ENCODE data around the gene ERAL1.
"Not testable (repeated sequence)": the region's sequence is repeated elsewhere in the genome, so short reads cannot be mapped to it uniquely, and the experiment has no call there.

Gene ERAL1

DNA sequence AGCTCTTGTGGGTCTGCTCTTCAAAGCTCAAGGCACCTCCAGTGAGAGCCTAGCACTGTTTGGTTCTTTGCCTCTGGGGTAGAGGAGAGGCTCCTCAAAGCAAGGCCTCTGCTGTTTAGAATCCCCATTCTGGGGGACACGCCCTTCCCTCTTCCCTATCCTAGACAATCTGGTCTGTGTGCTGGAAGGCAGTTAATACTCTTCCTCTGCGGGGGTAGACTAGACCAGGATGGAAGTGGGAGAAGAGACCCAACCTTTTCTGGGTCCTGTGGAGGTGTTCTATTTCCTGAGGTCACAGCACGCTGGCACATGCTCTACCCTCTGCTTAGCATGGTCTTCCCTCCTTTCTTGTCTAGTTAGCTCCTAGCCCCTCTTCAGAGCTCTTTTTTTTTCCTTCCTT, 7.7 kb downstream of the ERAL1 start:
- H3K27ac Mint-ChIP-seq: peak overlapping the region; percentile 78
- no peak overlapping the region for H3K4me3 Mint-ChIP-seq
- H3K4me1 Mint-ChIP-seq: peaks cover 16% of the 10 kb centered on the region
- ATAC-seq: no peak
- DNase-seq (ENCODE audit: low spot score in 2 of 2): no peak
- no peaks in the 10 kb centered on the region for H3K9me3 Mint-ChIP-seq
- H3K36me3 Mint-ChIP-seq: peaks cover 44% of the 10 kb centered on the region

DNA sequence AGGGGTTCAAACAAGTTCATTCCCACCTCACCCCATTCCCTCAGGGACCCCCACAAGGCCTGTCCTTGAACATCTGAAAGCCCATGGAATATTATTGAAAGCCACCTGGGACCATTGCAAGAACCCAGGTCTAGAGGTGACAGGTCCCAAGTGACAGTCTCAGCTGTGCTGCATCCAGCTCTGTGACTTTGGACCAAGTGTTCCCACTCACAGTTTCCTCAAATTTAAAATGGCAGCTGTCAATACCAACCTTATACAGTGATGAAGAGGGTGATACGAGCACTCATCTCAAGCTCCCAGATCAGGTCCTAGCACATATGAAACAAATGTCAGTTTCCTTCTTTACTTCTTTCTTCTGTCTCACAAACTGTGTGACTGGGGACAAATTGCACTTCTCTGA, 9.1 kb downstream of the ERAL1 start:
- Mint-ChIP-seq H3K4me1 (peaks cover 6% of the 10 kb centered on the region), H3K36me3 (peaks cover 30% of the 10 kb centered on the region), H3K27ac (no peak overlapping the region), H3K9me3 (no peaks in the 10 kb centered on the region), H3K4me3 (no peak overlapping the region)
- ATAC-seq (no peak), DNase-seq (ENCODE audit: low spot score in 2 of 2) (no peak)

DNA sequence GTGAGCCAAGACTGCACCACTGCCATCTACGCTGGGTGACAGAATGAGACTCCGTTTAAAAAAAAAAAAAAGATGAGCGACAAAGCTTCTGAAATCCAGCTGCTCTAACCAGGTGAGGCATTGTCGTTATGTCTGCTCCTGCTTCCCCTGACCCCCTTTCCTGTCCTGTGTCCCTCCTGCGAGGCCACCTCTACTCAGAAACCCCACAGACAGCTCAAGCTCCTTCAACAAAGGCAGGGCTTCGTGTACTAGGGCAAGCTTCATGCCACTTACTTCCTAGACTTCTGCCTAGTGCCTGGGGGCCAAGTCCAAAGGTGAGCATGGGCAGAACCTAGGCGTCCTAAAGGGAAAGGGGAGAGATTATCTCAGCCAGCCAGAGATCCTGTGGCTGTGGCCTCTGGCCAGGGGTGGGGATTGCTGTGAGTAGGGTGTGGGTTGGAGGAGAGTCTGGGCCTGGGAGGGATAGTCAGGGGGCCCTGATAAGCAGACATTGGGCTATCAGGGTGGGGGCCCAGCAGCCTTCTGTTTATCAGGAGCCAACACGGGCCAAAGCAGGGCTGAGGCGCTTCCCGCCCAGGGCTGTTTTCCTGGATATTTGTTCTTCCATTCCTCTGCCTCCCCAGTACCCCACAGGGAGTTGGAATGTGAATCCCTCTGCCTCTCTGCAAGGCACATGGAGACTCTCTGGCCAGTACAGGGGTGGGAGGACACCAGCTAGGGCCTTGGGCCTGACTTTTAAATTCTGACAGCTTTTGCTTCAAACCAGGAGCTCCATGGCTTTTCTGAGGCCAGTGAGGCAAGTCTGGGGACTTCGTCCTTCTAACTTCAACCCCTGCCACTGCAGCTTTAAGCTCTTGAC, 10.4 kb downstream of the ERAL1 start:
- ATAC-seq (no peak), DNase-seq (ENCODE audit: low spot score in 2 of 2) (no peak)
- Mint-ChIP-seq H3K4me3 (no peak overlapping the region), H3K36me3 (peaks cover 17% of the 10 kb centered on the region), H3K27ac (no peak overlapping the region), H3K4me1 (peaks cover 6% of the 10 kb centered on the region), H3K9me3 (no peaks in the 10 kb centered on the region)

DNA sequence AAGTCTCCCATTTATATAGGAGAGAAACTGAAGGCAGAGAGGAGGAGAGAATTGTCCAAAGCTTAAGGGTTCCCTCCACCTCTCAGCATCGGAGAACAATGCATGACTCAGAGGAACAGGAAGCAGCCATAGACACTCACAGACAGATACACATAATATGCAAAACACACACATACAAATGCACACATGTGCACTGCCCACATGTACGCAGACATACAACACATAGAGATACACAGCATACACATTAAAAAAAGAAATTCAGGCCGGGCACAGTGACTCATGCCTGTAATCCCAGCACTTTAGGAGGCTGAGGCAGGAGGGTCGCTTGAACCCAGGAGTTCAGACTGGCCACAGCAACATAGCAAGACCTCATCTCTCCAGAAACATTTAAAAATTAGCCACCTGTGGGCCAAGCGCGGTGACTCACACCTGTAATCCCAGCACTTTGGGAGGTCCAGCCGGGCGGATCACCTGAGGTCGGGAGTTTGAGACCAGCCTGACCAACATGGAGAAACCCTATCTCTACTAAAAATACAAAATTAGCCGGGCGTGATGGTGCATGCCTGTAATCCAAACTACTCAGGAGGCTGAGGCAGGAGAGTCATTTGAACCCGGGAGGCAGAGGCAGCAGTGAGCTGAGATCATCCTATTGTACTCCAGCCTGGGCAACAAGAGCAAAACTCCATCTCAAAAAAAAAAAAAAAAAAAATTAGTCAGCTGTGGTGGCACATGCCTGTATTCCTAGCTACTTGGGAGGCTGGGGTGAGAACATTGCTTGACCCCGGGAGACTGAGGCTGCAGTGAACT, 11.3 kb downstream of the ERAL1 start:
- H3K36me3 Mint-ChIP-seq: peaks cover 10% of the 10 kb centered on the region
- H3K9me3 Mint-ChIP-seq: no peaks in the 10 kb centered on the region
- DNase-seq (ENCODE audit: low spot score in 2 of 2): no peak
- H3K27ac Mint-ChIP-seq: no peak overlapping the region
- no peak for ATAC-seq
- H3K4me1 Mint-ChIP-seq: peaks cover 10% of the 10 kb centered on the region
- H3K4me3 Mint-ChIP-seq: no peak overlapping the region

DNA sequence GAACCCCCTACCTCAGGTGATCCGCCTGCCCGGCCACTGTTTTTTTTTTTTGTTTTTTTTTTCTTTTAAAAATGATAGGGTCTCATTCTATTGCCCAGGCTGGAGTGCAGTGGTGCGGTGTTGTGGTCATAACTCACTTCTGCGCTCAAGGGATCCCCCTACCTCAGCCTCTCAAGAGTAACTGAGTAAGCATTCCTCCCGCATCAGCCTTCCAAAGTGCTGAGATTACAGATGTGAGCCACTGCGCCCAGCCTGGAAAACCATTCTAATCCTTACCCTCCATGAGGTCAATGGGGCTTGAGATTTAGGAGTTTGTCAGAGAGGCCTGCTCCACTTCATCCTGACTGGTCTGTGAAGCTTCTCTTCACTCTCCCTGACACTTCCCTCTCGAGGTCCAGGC, 12.5 kb downstream of the ERAL1 start:
- H3K9me3 Mint-ChIP-seq: no peaks in the 10 kb centered on the region
- peaks cover 13% of the 10 kb centered on the region for H3K4me1 Mint-ChIP-seq
- peaks cover 6% of the 10 kb centered on the region for H3K36me3 Mint-ChIP-seq
- DNase-seq (ENCODE audit: low spot score in 2 of 2): no peak
- ATAC-seq: no peak
- H3K4me3 Mint-ChIP-seq: no peak overlapping the region
- H3K27ac Mint-ChIP-seq: peak overlapping the region; percentile 54

DNA sequence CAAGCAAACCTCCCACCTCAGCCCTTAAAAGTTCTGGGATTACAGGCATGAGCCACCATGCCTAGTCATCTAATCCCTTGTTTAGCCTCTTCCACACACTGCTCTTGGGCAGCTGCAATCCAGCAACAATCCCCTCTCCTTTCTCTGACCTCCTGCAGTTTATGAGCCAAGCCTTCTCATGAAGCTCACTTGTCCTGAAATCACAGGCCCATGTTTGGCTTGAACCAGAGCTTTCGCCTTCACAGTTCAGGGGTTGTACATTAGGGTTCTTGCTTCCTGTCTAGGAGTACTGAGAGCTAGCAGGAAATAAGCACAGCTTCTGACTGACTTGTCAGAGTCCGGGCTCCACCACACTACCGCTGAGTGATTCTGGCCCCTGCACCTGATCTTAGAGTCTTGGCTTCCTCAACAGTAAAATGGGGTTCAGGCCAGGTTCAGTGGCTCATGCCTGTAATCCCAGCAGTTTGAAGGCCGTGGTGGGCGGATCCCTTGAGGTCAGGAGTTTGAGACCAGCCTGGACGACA, 16.3 kb downstream of the ERAL1 start:
- Mint-ChIP-seq H3K27ac (peak overlapping the region; percentile 87), H3K9me3 (no peaks in the 10 kb centered on the region), H3K36me3 (no peaks in the 10 kb centered on the region), H3K4me1 (peaks cover 18% of the 10 kb centered on the region), H3K4me3 (no peak overlapping the region)
- DNase-seq (ENCODE audit: low spot score in 2 of 2): peak in 1 of 2 donors; percentile 76
- ATAC-seq: peak; percentile 93

DNA sequence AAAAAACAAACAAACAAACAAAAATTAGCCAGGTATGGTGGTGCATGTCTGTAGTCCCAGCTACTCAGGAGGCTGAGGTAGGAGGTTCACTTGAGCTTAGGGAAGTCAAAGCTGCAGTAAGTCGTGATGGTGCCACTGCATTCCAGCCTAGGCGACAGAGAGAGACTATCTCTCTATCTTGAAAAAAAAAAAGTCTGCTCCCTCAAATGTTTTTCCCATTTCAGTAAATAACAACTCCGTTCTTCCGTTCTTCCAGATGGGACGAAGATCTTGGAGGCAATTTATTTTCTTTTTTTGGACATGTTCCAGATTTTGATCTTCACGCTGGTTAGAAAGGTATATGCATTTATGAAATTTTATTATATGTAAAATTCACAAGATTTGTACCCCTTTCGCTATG, 19.0 kb downstream of the ERAL1 start:
- Mint-ChIP-seq H3K27ac (no peak overlapping the region), H3K4me1 (peaks cover 39% of the 10 kb centered on the region), H3K9me3 (no peaks in the 10 kb centered on the region), H3K4me3 (no peak overlapping the region), H3K36me3 (peaks cover 3% of the 10 kb centered on the region)
- DNase-seq (ENCODE audit: low spot score in 2 of 2): no peak
- ATAC-seq: no peak

DNA sequence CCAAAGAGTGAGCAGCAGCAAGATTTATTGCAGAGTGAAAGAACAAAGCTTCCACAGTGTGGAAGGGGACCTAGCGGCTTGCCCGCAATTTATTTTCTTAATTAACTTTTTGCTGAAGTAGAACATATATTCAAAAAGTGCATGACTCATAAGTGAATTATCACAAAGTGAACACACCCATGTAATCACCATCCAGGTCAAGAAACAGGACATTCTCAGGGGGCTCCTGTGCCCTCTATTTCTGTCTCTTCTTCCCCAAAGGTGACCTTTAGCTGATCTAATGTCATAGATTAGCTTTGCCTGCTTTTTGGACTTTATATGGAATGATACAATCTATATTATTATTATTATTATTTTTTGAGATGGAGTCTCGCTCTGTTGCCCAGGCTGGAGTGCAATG, 19.9 kb downstream of the ERAL1 start:
- DNase-seq (ENCODE audit: low spot score in 2 of 2): no peak
- Mint-ChIP-seq H3K4me3 (no peak overlapping the region), H3K4me1 (peaks cover 39% of the 10 kb centered on the region), H3K27ac (no peak overlapping the region), H3K36me3 (peaks cover 12% of the 10 kb centered on the region), H3K9me3 (no peaks in the 10 kb centered on the region)
- ATAC-seq: no peak

DNA sequence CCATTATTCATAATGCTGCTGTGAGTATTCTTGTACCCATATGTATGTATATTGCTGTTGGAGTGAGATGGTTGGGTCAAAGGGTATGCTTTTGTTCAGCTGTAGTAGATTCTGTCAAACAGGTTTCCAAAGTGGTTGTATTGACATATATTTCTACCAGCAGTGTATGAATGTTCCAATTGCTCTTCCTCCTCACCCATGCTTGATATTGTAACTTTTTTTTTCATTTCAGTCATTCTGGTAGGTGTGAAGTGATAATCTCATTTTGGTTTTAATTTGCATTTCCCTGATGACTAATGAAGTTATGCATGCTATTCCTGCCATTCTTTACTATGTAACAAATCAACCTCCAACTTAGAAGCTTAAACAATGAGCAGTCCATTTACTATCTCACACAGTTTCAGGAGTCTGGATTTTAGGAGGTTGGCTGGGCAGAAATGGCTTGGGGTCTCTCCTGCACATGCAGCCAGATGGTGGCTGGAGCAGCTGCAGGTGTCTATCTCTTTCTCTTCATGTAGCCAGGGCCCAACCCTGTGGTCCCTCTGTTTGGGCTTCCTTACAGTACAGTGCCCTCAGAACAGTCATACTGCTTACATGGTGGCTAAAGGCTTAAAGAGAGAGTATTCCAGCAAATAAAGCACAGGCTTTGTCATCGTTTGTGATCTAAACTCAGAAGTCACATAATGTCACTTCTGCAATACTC, 21.2 kb downstream of the ERAL1 start:
- DNase-seq (ENCODE audit: low spot score in 2 of 2) (peak in 1 of 2 donors; percentile 58), ATAC-seq (peak; percentile 83)
- H3K36me3 Mint-ChIP-seq: peaks cover 23% of the 10 kb centered on the region
- H3K4me3 Mint-ChIP-seq: no peak overlapping the region
- no peak overlapping the region for H3K27ac Mint-ChIP-seq
- peaks cover 36% of the 10 kb centered on the region for H3K4me1 Mint-ChIP-seq
- H3K9me3 Mint-ChIP-seq: no peaks in the 10 kb centered on the region

DNA sequence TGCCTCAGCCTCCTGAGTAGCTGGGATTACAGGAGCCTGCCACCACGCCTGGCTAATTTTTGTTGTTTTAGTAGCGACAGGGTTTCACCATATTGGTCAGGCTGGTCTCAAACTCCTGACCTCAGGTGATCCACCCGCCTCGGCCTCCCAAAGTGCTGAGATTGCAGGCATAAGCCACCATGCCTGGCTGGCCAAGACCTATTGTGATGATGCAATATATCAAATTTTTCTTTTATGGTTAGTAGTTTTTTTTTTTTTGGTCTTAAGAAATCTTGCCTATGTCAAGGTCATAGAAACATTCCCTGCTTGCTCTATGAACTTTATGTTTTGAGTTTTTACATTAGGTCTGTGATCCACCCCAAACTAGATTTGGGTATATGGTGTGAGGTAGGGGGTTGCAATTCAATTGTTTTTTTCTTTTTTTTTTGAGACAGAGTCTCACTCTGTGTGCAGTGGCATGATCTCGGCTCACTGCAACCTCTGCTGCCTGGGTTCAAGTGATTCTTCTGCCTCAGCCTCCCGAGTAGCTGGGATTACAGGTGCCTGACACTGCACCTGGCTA, 22.4 kb downstream of the ERAL1 start:
- not testable (repeated sequence) for ATAC-seq; H3K9me3 Mint-ChIP-seq; H3K27ac Mint-ChIP-seq; H3K4me3 Mint-ChIP-seq; DNase-seq (ENCODE audit: low spot score in 2 of 2)
- Mint-ChIP-seq H3K36me3 (peaks cover 35% of the 10 kb centered on the region), H3K4me1 (peaks cover 32% of the 10 kb centered on the region)

DNA sequence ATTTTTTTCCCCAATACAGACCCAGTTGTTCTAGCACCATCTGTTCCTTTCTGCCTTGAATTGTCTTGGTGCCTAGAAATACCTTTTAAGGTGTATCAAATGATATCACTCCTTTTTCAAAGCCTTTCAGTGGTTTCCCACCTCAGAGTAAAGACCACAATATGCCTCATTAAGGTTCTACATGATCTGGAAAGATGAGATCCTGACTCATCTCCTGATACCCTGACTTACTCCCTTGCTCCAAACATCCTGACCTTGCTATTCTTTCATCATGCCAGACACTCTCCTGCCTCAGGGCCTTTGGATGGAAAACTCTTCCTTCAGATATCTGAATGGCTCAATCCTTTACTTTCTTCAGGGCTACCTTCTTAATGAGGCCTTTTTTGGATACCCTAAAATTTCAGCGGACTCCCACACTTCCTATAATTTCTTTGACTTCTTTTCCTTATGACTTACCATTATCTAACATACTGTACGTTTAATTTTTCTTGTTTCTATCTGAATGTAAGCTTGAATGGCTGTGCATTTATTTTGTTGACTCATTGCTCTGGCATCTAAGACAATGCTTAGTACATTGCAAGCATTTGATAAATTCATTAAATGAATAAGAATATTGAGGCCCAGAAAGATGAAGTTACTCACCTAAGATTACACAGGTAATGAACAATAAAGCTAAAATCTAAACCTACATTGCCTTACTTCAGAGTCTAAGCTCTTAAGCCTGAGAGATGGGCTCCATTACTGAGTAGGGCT, 23.5 kb downstream of the ERAL1 start:
- Mint-ChIP-seq H3K9me3 (no peaks in the 10 kb centered on the region), H3K4me3 (no peak overlapping the region), H3K4me1 (peaks cover 32% of the 10 kb centered on the region), H3K36me3 (peaks cover 46% of the 10 kb centered on the region), H3K27ac (peak overlapping the region; percentile 64)
- DNase-seq (ENCODE audit: low spot score in 2 of 2): no peak
- peak; percentile 41 for ATAC-seq

DNA sequence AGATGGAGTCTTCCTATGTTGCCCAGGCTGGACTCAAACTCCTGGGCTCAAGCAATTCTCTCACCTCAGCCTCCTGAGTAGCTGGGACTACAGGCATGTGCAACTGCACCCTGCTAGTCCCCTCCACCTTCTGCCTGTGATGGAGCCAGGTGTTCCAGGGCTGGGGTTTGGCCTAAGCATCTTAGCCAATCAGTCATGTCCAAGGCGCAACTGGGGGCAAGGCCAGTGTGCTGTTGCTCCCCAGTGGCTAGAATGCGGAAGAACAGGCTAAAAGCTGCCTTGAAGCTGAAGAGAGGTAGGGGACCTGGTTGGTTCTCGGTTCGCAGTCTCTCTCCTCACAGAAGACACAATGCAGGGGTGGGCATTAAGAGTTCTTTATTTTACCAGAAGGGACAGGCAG, 24.2 kb downstream of the ERAL1 start:
- DNase-seq (ENCODE audit: low spot score in 2 of 2) (no peak), ATAC-seq (no peak)
- H3K4me3 Mint-ChIP-seq: no peak overlapping the region
- H3K4me1 Mint-ChIP-seq: peaks cover 32% of the 10 kb centered on the region
- H3K9me3 Mint-ChIP-seq: no peaks in the 10 kb centered on the region
- peaks cover 47% of the 10 kb centered on the region for H3K36me3 Mint-ChIP-seq
- H3K27ac Mint-ChIP-seq: no peak overlapping the region

DNA sequence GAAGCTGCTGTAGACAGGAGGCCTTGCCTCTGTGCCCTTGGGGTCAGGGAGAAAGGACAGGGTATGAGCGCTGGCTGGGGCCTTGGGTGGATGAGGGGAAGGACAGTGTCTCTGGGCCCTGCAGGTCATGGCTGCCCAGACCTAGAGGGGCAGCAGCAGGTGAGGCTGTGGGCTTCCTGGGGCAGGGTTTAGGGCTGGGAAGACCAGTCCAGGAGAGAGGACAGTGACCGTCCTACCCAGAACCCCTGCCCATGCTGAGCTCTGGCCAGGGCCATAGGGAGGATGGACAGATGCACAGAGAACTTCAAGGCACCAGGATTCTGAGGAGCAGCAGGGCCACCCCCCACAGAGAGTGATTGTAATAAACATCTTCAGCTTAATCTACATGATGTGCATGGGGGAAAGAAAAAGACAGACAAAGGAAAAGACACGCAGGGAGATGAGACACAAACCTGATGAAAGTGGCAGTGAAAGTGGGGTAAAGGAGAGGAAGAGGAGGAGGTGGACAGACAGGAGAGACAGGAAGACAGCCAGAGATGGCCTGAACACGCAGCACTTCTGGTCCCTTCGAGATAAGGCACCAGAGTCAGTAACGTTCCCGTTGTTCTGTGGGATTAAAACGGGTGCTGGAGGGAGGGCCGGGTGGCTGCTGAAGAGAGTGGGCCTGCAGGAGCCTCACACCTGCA, 25.2 kb downstream of the ERAL1 start:
- DNase-seq (ENCODE audit: low spot score in 2 of 2): no peak
- peak overlapping the region; percentile 16 for H3K27ac Mint-ChIP-seq
- H3K36me3 Mint-ChIP-seq: peaks cover 51% of the 10 kb centered on the region

DNA sequence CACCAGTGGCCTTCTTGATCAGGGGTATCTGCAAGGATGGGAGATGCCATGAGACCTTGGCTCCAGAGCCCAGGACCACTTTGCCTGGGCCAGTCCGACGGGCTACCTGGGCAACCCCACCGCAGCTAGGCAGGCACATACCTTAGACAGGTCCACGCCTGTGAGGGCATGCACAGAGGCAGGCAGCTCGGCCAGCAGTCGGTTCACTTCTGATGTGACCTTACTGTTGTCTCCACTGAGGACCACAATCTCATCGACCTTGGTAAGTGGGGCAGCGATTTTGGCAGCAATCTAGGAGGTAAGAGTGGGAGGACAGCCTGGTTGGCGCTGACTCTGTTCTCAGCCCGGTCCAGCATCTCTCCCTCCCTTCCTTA, 25.7 kb downstream of the ERAL1 start:
- H3K36me3 Mint-ChIP-seq: peaks cover 56% of the 10 kb centered on the region
- DNase-seq (ENCODE audit: low spot score in 2 of 2) (no peak), ATAC-seq (no peak)
- H3K27ac Mint-ChIP-seq: peak overlapping the region; percentile 16
- peaks cover 28% of the 10 kb centered on the region for H3K4me1 Mint-ChIP-seq
- H3K4me3 Mint-ChIP-seq: no peak overlapping the region
- H3K9me3 Mint-ChIP-seq: no peaks in the 10 kb centered on the region

More for the DNA sequence above, 25.2 kb downstream of the ERAL1 start:
- H3K4me1 Mint-ChIP-seq: peaks cover 32% of the 10 kb centered on the region
- no peaks in the 10 kb centered on the region for H3K9me3 Mint-ChIP-seq
- ATAC-seq: no peak
- H3K4me3 Mint-ChIP-seq: no peak overlapping the region

All from stimulated activated effector memory CD8-positive, alpha-beta T cell treated with anti-CD3 and anti-CD28 coated beads, Interleukin-12 subunit alpha, Interleukin-12 subunit beta, amount 100 ng/mL, for 72 hours (primary cell).